Stimulated activated CD8-positive, alpha-beta memory T cell treated with anti-CD3 and anti-CD28 coated beads, Interleukin-4, amount 100 ng/mL, for 4 hours (primary cell): ENCODE data around the gene ILDR1.

Source experiments
- DNase-seq, 2 donors: peaks; one replicate each; pipeline ENCODE4 v3.0.0-alpha.2; 2020; ENCODE audit warnings: low read depth in 2 of 2, low spot score in 1 of 2

The ILDR1 gene

DNA sequence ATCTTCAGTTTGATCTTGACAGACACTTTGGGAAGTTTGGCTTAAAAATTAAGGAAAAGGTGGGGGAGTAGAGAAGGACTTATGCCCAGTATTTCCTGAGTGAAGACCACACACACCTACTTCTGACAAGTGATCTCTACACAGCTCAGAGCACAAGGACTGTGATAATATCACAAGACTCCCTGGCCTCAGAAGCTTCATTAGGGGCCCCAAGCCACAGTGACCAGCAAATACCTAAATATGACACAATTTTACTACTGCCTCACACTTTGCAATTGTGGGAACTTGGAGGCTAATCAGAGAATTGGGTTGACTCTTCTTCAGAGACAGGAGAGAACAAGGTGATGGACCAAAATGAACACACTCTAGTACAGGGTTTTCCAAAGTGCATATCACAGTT, 2.6 kb downstream of the ILDR1 start:
- DNase-seq: no peak

GRCh38 chr3:122014741-122015140, 7.3 kb downstream of the ILDR1 start:
- DNase-seq: no peak

DNA sequence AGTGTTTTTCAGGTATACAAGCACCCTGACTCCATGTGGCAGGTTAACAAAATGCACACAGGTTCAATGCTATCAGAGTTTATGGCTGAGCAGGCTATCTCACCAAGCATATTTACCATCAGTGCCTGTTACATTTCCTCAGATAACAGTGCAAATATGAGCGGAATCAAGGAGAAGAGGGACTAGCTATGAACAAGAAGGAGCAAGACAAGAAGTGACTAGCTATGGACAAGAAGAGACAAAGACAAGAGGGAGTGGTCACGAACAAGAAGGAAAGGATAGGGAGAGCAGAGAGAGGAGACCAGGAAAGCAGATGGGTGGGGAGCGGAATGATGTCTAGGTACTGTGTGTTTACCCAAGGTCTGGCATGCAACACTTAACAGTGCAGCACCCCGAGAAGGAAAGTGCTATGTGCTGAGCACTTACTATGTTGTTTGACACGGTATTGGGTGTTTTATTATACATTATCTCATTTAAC, 8.6 kb downstream of the ILDR1 start:
- no peak for DNase-seq

DNA sequence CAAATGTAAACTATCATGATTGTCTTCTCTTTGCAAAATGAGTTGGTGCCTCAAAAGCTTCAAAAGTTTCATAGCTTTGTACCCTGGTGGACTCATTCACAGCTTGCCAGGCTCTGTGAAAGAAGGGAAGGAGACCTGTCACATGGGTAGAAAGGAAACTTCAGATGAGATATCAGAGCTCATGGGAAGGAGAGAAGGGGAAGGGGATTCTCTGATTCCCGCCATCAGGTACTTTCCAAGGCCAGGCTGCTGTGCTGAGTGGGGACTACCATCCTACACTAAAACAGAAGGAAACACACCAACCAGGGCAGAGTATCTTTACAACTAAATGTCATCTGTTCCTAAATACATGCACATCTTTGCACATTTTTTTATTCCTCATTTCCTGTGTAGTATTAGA, 9.2 kb downstream of the ILDR1 start:
- DNase-seq: no peak

- no peak for DNase-seq
Observed at GRCh38 chr3:122011396-122011795, 10.7 kb downstream of the ILDR1 start.

DNA sequence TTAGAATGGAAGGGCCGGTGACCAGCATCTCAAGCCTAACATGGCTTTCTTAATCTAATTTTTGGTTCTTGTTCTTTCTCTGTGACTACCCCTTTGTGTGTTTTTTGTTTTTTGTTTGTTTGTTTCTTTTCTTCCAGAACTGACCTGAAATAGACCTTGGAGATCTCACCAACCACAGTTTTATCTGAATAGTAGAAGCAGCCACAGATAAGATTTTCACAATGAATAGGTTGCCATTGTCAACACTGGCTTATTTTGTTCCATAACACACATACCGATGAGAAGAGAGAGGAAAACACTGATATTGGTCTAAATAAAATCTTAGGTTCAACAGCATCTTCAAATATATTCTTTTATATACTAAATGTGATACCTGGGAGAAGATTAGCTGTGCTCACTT, 11.5 kb downstream of the ILDR1 start:
- no peak for DNase-seq

GRCh38 chr3:122008166-122008565, 13.9 kb downstream of the ILDR1 start:
- no peak for DNase-seq

GRCh38 chr3:122006267-122006666, 15.8 kb downstream of the ILDR1 start:
- no peak for DNase-seq

DNA sequence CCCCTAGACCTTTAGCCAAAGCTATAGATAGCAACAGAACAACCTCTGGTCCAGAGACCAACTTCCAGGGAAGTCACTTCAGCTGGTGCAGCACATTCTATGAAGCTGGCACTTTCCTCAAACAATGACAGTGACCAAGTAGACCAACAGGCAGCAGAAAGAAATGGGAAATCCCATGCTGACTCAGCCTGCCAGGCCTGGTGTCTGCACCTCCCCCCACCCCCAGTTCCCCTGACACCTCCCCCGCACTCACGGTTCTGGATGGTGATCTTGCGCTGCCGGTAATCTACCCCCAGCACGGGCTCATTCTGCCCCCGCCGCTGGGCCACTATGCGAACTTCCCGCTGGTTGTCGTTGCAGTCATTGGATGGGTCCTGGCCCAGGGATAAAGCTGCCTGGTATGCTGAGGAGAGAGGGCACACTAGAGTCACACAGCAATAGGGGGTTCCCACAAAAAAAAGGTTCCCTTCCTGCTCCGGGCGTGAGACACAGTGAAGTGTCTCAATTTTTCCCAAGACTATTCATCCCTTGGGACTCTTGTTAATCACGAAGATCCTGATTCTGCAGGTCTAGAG, 17.0 kb downstream of the ILDR1 start:
- no peak for DNase-seq

DNA sequence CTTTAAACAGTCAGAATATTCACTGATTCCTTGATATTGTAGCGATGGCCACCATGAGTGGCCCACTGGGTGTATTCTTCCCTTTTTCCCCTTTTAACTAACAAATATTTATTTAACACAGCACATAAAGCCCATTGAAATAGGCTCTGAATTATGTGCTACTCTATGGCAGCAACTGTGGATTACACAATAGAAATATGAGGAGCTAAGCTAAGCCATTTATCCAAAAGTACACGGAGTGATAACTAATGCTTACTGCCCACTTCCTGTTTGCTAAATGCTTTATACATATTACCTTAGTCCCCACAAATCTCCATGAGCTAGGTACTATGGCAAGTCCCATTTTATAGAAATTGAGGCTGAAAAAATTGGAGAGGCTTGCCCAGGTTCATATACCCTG, 17.9 kb downstream of the ILDR1 start:
- no peak for DNase-seq

GRCh38 chr3:122003606-122004005, 18.4 kb downstream of the ILDR1 start:
- DNase-seq: no peak

GRCh38 chr3:122003112-122003511, 18.9 kb downstream of the ILDR1 start:
- no peak for DNase-seq

GRCh38 chr3:122002611-122003010, 19.4 kb downstream of the ILDR1 start:
- DNase-seq: no peak

DNA sequence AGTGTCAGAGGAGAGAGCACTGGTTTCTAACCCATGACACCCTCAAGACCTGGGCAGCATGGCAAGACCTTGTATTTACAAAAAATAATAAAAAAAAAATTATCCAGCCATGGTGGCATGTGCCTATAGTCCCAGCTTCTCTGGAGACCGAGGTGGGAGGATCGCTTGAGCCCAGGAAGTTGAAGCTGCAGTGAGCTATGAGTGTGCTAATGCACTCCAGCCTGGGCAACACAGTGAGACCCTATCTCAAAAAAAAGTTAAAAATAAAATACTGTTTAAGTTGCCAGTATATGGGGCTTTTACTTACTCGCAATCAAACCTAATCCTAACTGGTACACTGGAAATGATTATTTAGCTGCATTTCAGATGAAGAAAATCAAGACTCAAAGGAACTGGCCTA, 20.2 kb downstream of the ILDR1 start:
- DNase-seq: no peak

- DNase-seq: no peak
Observed at GRCh38 chr3:122000936-122001605, 21.0 kb downstream of the ILDR1 start.

DNA sequence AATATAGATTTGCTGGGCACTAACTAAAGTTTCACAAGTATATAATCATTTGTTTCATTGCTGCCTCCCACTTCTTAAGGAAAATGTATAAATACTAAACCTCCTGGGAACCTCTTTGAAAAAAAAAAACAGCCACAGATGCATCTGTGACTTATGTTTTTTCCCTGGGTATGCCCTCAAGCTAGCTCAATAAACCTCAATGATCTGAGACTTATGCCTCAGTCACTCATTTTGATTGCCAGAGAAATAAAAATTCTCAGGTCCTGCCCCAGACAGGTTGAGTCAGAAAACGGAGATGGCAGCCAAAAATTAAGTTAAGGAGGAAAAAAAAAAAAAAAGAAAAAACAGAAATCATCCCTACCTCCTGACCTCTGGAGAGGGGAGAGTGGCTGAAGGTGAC, 22.1 kb downstream of the ILDR1 start:
- no peak for DNase-seq

DNA sequence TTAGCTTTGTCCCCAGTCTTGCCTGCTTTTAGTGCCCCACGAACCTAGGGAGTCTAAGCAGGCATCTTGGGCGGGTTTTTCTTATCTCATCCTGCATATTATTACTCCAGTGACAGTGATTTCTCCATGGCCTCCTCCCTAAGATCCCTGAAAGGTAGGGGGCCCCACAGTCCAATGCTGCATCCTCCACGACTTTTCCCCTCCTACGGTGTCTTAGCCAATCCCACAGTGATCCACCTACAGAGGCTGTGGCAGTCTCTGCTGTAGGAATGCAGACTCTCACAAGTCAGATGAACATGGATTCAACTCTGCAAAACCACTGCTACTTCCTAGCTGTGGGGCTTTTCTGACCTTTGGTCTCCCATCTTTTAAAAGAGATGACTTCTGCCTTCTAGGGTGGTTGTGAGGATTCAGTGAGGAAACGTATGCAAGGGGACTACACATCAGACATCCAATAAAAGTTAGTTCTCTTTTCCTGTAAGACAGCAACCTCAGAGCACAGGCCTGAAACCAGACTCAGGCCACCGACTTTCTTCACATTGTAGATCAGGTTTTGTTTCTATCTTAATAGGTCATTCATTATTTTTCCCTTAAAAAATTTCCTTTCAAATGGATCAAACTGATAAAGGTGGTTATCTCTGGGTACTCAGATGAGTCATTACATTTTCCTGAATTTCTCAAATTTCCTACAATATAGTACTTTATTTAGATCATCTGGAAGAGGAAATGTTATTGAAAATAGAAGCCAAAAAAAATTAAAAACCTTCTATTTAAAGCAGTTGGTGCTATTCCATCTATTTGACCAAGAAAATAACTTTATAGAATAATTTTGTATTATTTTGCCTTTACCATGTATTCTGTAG, 23.2 kb downstream of the ILDR1 start:
- no peak for DNase-seq

GRCh38 chr3:121998030-121998580, 23.9 kb downstream of the ILDR1 start:
- DNase-seq: no peak

- DNase-seq: no peak
Observed at GRCh38 chr3:121997372-121997771, 24.7 kb downstream of the ILDR1 start.

- DNase-seq: no peak
Observed at GRCh38 chr3:121996441-121996840, 25.6 kb downstream of the ILDR1 start.

- no peak for DNase-seq
Observed at GRCh38 chr3:121995161-121996137, 26.6 kb downstream of the ILDR1 start.
